Heart right ventricle (tissue), 16 donors: ENCODE data around the gene LGALS7. TPM values are rescaled to one million over a fixed set of nuclear protein-coding genes. Genes with fewer than 3 reads are reported as not detected.
A peak's percentile ranks its signal among the peaks of the same experiment; 100 is the strongest.

ENCODE experiments used
- ATAC-seq, 8 donors: fragments of 200-7000 bp; cut with Tn5 transposase; one replicate each; pipeline ENCODE4 v1.9.1; 2020; ENCODE audit warnings: mild to moderate bottlenecking in 8 of 8, moderate library complexity in 8 of 8, moderate number of reproducible peaks in 1 of 8
- DNase-seq, 2 donors: peaks; one replicate each; pipeline ENCODE4 v3.0.0-alpha.2; 2020
- H3K27ac ChIP-seq, 10 donors: fragments of 200-600 bp; sonication (generic) in 2 of 10; one replicate each; pipeline versions ENCODE4 v1.5.0 to v1.8.0; 2020 to 2022; ENCODE audit warnings: mild to moderate bottlenecking in 3 of 10
- H3K27me3 ChIP-seq, 7 donors: fragments of 200-600 bp; one replicate each; pipeline ENCODE4 v1.8.0; 2021 to 2022; ENCODE audit warnings: mild to moderate bottlenecking in 2 of 7
- H3K36me3 ChIP-seq, 9 donors: fragments of 200-600 bp; sonication (generic) in 1 of 9; one replicate each; pipeline versions ENCODE4 v1.5.0 to v1.8.0; 2020 to 2022; ENCODE audit warnings: mild to moderate bottlenecking in 2 of 9
- H3K4me1 ChIP-seq, 9 donors: fragments of 200-600 bp; sonication (generic) in 1 of 9; one replicate each; pipeline versions ENCODE4 v1.5.0 to v1.8.0; 2020 to 2022; ENCODE audit warnings: mild to moderate bottlenecking in 4 of 9
- H3K4me3 ChIP-seq, 10 donors: fragments of 200-600 bp; sonication (generic) in 2 of 10; one replicate each; pipeline versions ENCODE4 v1.5.0 to v1.8.0; 2020 to 2022; ENCODE audit warnings: mild to moderate bottlenecking in 7 of 10, moderate library complexity in 2 of 10
- H3K9me3 ChIP-seq, 11 donors: fragments of 200-600 bp in 10 of 11; sonication (generic) in 2 of 11; one replicate each; pipeline versions ENCODE4 v1.5.0 to v1.8.0; 2013 to 2022; ENCODE audit warnings: mild to moderate bottlenecking in 2 of 11, control low read depth in 1 of 11, moderate library complexity in 1 of 11
- WGBS, 2 donors: extraction: QIAGEN DNeasy Blood & Tissue Kit; methylation state at CpG; one replicate each; pipeline ENCODE4 v1.1.7; 2013; ENCODE audit warnings: inconsistent platforms in 1 of 2; 5-methylcytosine and 5-hydroxymethylcytosine counted together
- intact Hi-C, 10 donors: fragments of 100-400 bp; cut with DNase I; formaldehyde crosslinking; loops; one replicate each; pipeline versions ENCODE4 v1.11.1 to v1.14.2; 2022
- polyA plus RNA-seq, 2 donors: library from polyadenylated mRNA; stranded (reverse); fragments of 200-250 nt; gene quantifications; one replicate each; pipeline ENCODE4 v1.2.3, GENCODE V29; 2013
- total RNA-seq, 10 donors: library from RNA; stranded (reverse); fragmentation: NEBNext Ultra II Directional in 3 of 10; extraction: Animal tissue kit (Norgen Biotek cat#: 25700) in 3 of 10; gene quantifications; one replicate each; pipeline versions ENCODE4 v1.2.1 to v1.2.4, GENCODE V29; 2021 to 2023
- TF ChIP-seq, protein P1 (sequence below), 9 donors: fragments of 200-600 bp; sonication (generic) in 2 of 9; IDR thresholded peaks; one replicate each; pipeline versions ENCODE4 v1.5.0 to v1.8.0; 2021 to 2022; ENCODE audit warnings: antibody characterized with exemption in 9 of 9, mild to moderate bottlenecking in 5 of 9, moderate library complexity in 1 of 9
- donor health status: Arrhythmogenic right ventricular cardiomyopathy.
- donor health status: ischemic (EF 13 %, LVEDD 7.1; RV severe dilation, severe dysfunction).
- donor health status: healthy with polysubstance abuse.
- donor health status: DM: no; HTN: yes; CAD: no.
- donor health status: DM: no; HTN: no; CAD: no.
- donor health status: ischemic (EF 25% LVEDD 6.9; RV normal size, moderate dysfunction).
- donor health status: ischemic (EF 25% LVEDD 5.7; RV mildly dilated, moderate dysfunction).
- donor health status: healthy.
- donor health status: DM: yes; HTN: yes; CAD: no.
- donor health status: Ischemic cardiomyopathy.
- donor health status: ischemic (EF 35%, LVEDD 5.7; RV mildly dilated, moderate dysfunction).
- donor health status: nonischemic (EF 11% LVEDD 7.7; RV severe dilation, severe dysfunction).
- donor health status: DM: yes; HTN: yes; CAD: no.
- donor health status: PGD.
- donor health status: ischemic (EF 29% LVEDD 5.4; RV normal size, mild dysfunction).
- donor health status: nonischemic (EF 23%, LVEDD 6.1; RV moderate dilation, normal function).

LGALS7 gene
- total and polyA plus RNA-seq, 12 donors, result not detected

DNA sequence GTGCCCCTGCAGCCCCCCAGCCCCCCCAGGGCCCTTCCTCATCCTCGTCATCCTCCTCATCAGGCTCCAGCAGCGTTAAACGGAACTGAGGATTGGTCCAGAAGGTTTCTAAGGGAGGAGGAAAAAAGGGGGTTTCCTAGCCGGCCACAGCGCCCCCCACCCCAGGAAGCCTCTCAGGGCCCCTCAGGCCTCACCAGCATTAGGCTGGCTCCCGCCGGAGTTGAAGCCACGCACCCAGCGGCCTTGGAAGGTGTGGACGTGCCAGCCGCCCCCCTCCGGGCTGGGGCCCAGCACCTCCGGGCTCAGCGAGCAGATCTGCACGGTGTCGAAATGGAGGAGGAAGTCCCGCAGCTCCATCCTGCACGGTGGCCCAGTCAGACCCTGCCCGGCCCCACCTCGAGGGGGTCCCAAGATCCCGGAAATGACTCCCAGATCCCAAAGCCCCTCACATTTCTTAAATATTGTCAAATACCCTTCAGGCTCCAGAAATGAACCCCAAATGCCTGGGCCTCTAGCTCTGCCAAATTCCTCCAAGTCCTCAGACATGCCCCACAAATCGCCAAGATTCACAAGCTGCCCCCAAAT is 35.9 kb downstream of the LGALS7 start:
- WGBS, 2 donors, result 47 to 50% methylated on average over 22 of the region's 22 CpGs
- DNase-seq (no peak), ATAC-seq (no peak)
- TF ChIP-seq, protein P1, sequence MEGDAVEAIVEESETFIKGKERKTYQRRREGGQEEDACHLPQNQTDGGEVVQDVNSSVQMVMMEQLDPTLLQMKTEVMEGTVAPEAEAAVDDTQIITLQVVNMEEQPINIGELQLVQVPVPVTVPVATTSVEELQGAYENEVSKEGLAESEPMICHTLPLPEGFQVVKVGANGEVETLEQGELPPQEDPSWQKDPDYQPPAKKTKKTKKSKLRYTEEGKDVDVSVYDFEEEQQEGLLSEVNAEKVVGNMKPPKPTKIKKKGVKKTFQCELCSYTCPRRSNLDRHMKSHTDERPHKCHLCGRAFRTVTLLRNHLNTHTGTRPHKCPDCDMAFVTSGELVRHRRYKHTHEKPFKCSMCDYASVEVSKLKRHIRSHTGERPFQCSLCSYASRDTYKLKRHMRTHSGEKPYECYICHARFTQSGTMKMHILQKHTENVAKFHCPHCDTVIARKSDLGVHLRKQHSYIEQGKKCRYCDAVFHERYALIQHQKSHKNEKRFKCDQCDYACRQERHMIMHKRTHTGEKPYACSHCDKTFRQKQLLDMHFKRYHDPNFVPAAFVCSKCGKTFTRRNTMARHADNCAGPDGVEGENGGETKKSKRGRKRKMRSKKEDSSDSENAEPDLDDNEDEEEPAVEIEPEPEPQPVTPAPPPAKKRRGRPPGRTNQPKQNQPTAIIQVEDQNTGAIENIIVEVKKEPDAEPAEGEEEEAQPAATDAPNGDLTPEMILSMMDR (IDR thresholded peaks at IDR 0.05), result no peak
- no peaks in the 10 kb centered on the region for H3K27me3 ChIP-seq
- H3K9me3 ChIP-seq, result no peaks in the 10 kb centered on the region
- H3K36me3 ChIP-seq, result peaks cover 0 to under 1% (median 0%) of the 10 kb centered on the region in 9 donors
- peak overlapping the region in 1 of 10 donors; percentile 26 for H3K4me3 ChIP-seq
- intact Hi-C loops, result loop anchor here in 4 of 10 donors (10.0 kb wide), 3 partner anchors 107 to 197 kb away; partner anchors contain the start of genes HNRNPL (in 1 of the 4), MRPS12 (in 1 of the 4) and SARS2 (in 1 of the 4)
- peaks cover 2 to 35% (median 20%) of the 10 kb centered on the region in 9 donors for H3K4me1 ChIP-seq
- H3K27ac ChIP-seq, result no peak overlapping the region

DNA sequence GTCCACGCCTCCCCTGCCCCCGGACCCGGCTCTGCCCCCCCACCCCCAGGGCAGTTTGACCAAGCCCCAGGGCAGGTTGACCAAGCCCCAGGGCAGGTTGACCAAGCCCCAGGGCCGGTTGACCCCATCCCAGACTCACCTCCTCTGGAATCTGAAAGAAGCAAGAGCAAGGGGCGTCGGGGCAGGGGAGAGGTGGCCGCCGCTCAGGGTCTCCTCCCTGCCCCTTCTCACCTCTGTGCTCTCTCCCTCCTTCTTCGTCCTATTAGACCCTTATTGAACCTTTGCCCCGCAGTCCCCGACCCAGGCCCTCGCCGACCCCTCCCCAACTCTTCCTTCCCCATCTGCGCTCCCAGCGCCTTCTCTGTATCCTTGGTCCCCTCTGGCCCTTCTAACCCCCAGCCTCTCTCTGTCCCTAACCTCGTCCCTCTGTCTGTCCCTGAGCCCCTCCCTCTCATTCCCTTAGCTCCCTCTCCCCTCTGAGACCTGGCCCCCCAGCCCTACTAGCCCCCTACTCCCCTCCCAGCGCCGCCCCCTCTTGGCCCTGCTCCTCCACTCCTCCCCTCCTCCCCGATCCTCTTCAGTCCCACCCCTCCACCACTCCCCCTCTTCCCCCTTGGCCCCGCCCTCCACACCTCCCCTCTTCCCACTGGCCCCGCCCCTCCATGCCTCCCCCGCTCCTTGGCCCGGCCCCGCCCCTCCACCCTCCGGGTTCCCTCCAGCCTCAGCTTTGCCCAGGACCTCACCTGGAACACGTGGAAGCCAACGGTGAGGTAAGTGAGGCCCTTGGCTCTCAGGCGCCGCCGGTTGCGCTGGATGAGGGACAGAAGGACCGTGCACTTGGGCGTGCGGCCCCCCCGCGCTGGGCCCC is 36.7 kb downstream of the LGALS7 start:
- Histone ChIP-seq H3K27ac (peak overlapping the region in 3 of 10 donors; percentile 22 to 31 (median 25)), H3K4me1 (peaks cover 3 to 42% (median 26%) of the 10 kb centered on the region in 9 donors), H3K4me3 (peak overlapping the region in 9 of 10 donors; percentile 38 to 61 (median 45)), H3K27me3 (no peaks in the 10 kb centered on the region), H3K36me3 (peaks cover 0 to 7% (median 0%) of the 10 kb centered on the region in 9 donors), H3K9me3 (no peaks in the 10 kb centered on the region)
- intact Hi-C loops, result loop anchor here in 4 of 10 donors (10.0 kb wide), 3 partner anchors 108 to 198 kb away; partner anchors contain the start of genes HNRNPL (in 1 of the 4), MRPS12 (in 1 of the 4) and SARS2 (in 1 of the 4)
- DNase-seq (peak; percentile 23 to 39), ATAC-seq (peak in 2 of 8 donors; percentile 4 to 5)
- 10 to 12% methylated on average over 33 to 36 of the region's 36 CpGs for WGBS, 2 donors
- TF ChIP-seq, protein P1 (IDR thresholded peaks at IDR 0.05), result no peak

DNA sequence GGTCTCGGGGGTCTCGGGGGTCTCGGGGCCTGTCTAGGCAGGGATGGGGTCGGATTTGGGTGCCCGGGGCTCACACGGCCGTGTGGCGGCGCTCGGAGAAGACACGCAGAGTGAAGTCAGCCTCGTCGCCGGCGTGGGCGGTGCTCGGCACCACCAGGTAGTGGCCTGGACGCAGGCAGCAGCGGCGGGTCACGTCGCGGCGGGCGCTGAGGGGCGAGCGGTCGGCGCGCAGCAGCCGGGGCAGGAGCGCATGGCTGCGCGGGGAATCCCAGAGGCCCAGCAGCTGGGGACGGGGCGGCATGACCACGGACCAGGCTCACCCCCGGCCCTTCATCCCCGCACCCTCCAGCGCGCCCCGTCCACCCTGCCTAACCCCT is 37.3 kb downstream of the LGALS7 start:
- WGBS, 2 donors, result 1 to 5% methylated on average over 26 to 42 of the region's 42 CpGs

More for the DNA sequence above, 37.3 kb downstream of the LGALS7 start:
- H3K4me1 ChIP-seq, result peaks cover 3 to 48% (median 33%) of the 10 kb centered on the region in 9 donors
- peak overlapping the region in 9 of 10 donors; percentile 38 to 61 (median 45) for H3K4me3 ChIP-seq
- intact Hi-C loops, result loop anchor here in 4 of 10 donors (10.0 kb wide), 3 partner anchors 109 to 199 kb away; partner anchors contain the start of genes HNRNPL (in 1 of the 4), MRPS12 (in 1 of the 4) and SARS2 (in 1 of the 4)
- DNase-seq (peak; percentile 29 to 51), ATAC-seq (peak in 5 of 8 donors; percentile 8 to 30 (median 16))
- peaks cover 0 to 14% (median 5%) of the 10 kb centered on the region in 9 donors for H3K36me3 ChIP-seq
- H3K27me3 ChIP-seq, result no peaks in the 10 kb centered on the region
- H3K9me3 ChIP-seq, result no peaks in the 10 kb centered on the region
- H3K27ac ChIP-seq, result peak overlapping the region in 4 of 10 donors; percentile 22 to 31 (median 28)
- TF ChIP-seq, protein P1 (IDR thresholded peaks at IDR 0.05), result peak in 1 of 9 donors; percentile 15
